H1 (cell line): Measurements from ENCODE around the gene CREB3. TPM values are rescaled to one million over a fixed set of nuclear protein-coding genes. Genes with fewer than 3 reads are reported as not detected.
A peak's percentile ranks its signal among the peaks of the same experiment; 100 is the strongest.

ENCODE experiments used
- CTCF ChIA-PET: fragments of 300-600 bp; sonication (Branson Sonifier 250); formaldehyde crosslinking; loops from one replicate; lab custom pipeline; 2021; ENCODE audit not compliant: partially characterized antibody; lab: Charles Lee
- POLR2A ChIA-PET: fragments of 300-600 bp; sonication (Branson Sonifier 250); formaldehyde crosslinking; loops from one replicate; lab custom pipeline; 2021; ENCODE audit warnings: inconsistent platforms; ENCODE audit not compliant: partially characterized antibody; lab: Charles Lee
- DNase-seq, 2 experiments: peaks; one replicate each; pipeline versions ENCODE4 v3.0.0 to v3.0.0-alpha.2; 2010 to 2022; ENCODE audit warnings: low spot score in 2 of 2, low read depth in 1 of 2, mixed read lengths in 1 of 2
- FAIRE-seq: peaks from 2 replicates; lab custom pipeline; 2011; peaks lifted over from hg19 to GRCh38; lab: Jason Lieb, UNC
- H2AFZ ChIP-seq: 2 replicates; pipeline ENCODE4 v1.8.1; 2012; ENCODE audit warnings: low read length, inconsistent platforms
- H2AK5ac ChIP-seq: 2 replicates; pipeline ENCODE4 v1.6.1; 2013; ENCODE audit warnings: low read depth, low read length
- H2BK120ac ChIP-seq: replicated peaks from 2 replicates; pipeline ENCODE3; 2013; ENCODE audit warnings: low read depth, low read length, inconsistent platforms
- H2BK12ac ChIP-seq: 2 replicates; pipeline ENCODE4 v1.6.1; 2013; ENCODE audit warnings: low read depth, low read length
- H2BK15ac ChIP-seq: 2 replicates; pipeline ENCODE4 v1.6.1; 2013; ENCODE audit warnings: low read length
- H2BK20ac ChIP-seq: 2 replicates; pipeline ENCODE4 v1.6.1; 2013; ENCODE audit warnings: low read length
- H2BK5ac ChIP-seq: 2 replicates; pipeline ENCODE4 v1.6.1; 2013; ENCODE audit warnings: low read depth, low read length
- H3K14ac ChIP-seq: 2 replicates; pipeline ENCODE4 v1.6.1; 2013; ENCODE audit warnings: inconsistent platforms; ENCODE audit not compliant: insufficient read length
- H3K18ac ChIP-seq: 2 replicates; pipeline ENCODE4 v1.6.1; 2013; ENCODE audit warnings: low read length; ENCODE audit errors: extremely low read depth
- H3K23ac ChIP-seq: 2 replicates; pipeline ENCODE4 v1.6.1; 2013; ENCODE audit warnings: inconsistent platforms; ENCODE audit not compliant: insufficient read length
- H3K23me2 ChIP-seq: 2 replicates; pipeline ENCODE4 v1.6.1; 2013; ENCODE audit warnings: low read depth, low read length
- H3K27ac ChIP-seq: 2 replicates; pipeline ENCODE4 v1.6.1; 2011; ENCODE audit warnings: low read depth, low read length, inconsistent platforms
- H3K27me3 ChIP-seq, 4 experiments: replicated peaks in 1 of 4; 1 replicate in 1 of 4; 2 replicates in 3 of 4; pipeline versions ENCODE4 v1.6.1 to v1.8.1; 2011 to 2013; ENCODE audit warnings: low read length in 3 of 4, mild to moderate bottlenecking in 3 of 4, inconsistent platforms in 2 of 4, mixed read lengths in 2 of 4, moderate library complexity in 1 of 4; ENCODE audit not compliant: control insufficient read depth in 3 of 4, insufficient read depth in 3 of 4; ENCODE audit errors: extremely low read depth in 1 of 4
- H3K36me3 ChIP-seq, 4 experiments: 2 replicates each; pipeline versions ENCODE4 v1.6.1 to v1.8.1; 2011 to 2013; ENCODE audit warnings: mild to moderate bottlenecking in 4 of 4, low read length in 3 of 4, moderate library complexity in 2 of 4, control low read depth in 1 of 4, inconsistent platforms in 1 of 4; ENCODE audit not compliant: insufficient read depth in 4 of 4, control insufficient read depth in 2 of 4
- H3K4ac ChIP-seq: replicated peaks from 2 replicates; pipeline ENCODE3; 2013; ENCODE audit warnings: low read length, low read depth, mixed read lengths, inconsistent platforms; ENCODE audit not compliant: insufficient read length
- H3K4me1 ChIP-seq, 4 experiments: replicated peaks in 1 of 4; 1 replicate in 1 of 4; 2 replicates in 3 of 4; pipeline versions ENCODE4 v1.6.1 to v1.8.1; 2011 to 2013; ENCODE audit warnings: low read length in 3 of 4, inconsistent platforms in 2 of 4, mixed read lengths in 1 of 4; ENCODE audit not compliant: insufficient read depth in 4 of 4, control insufficient read depth in 3 of 4
- H3K4me2 ChIP-seq, 2 experiments: 2 replicates each; pipeline versions ENCODE4 v1.6.1 to v1.8.1; 2011 to 2013; ENCODE audit warnings: low read depth in 2 of 2, low read length in 2 of 2, control low read depth in 1 of 2, inconsistent platforms in 1 of 2, mild to moderate bottlenecking in 1 of 2; ENCODE audit not compliant: insufficient read depth in 1 of 2
- H3K4me3 ChIP-seq, 4 experiments: fragments of 200-600, 300-600 bp in 1 of 4; sonication (generic), shearing (Covaris generic), sonication (Bioruptor Twin) in 1 of 4; 2 replicates each; pipeline versions ENCODE4 v1.5.1 to v1.8.1; 2011 to 2016; ENCODE audit warnings: low read length in 4 of 4, low read depth in 3 of 4, control low read depth in 2 of 4, inconsistent platforms in 2 of 4, mild to moderate bottlenecking in 2 of 4, mixed read lengths in 1 of 4, moderate library complexity in 1 of 4; ENCODE audit not compliant: insufficient read depth in 2 of 4; ENCODE audit errors: extremely low read depth in 1 of 4
- H3K56ac ChIP-seq: replicated peaks from 2 replicates; pipeline ENCODE3; 2013; ENCODE audit warnings: low read depth, mild to moderate bottlenecking, mixed read lengths, low read length, inconsistent platforms; ENCODE audit not compliant: insufficient read length
- H3K79me1 ChIP-seq: 2 replicates; pipeline ENCODE4 v1.6.1; 2013; ENCODE audit warnings: low read depth, low read length, control low read depth
- H3K79me2 ChIP-seq, 2 experiments: 2 replicates each; pipeline versions ENCODE4 v1.6.1 to v1.8.1; 2012 to 2013; ENCODE audit warnings: low read length in 2 of 2, mild to moderate bottlenecking in 2 of 2, inconsistent platforms in 1 of 2; ENCODE audit not compliant: insufficient read depth in 2 of 2, control insufficient read depth in 1 of 2
- H3K9ac ChIP-seq, 4 experiments: replicated peaks in 1 of 4; 1 replicate in 1 of 4; 2 replicates in 3 of 4; pipeline versions ENCODE4 v1.6.1 to v1.8.1; 2011 to 2013; ENCODE audit warnings: low read depth in 3 of 4, low read length in 3 of 4, control low read depth in 2 of 4, mild to moderate bottlenecking in 2 of 4, moderate library complexity in 2 of 4, inconsistent platforms in 1 of 4; ENCODE audit errors: extremely low read depth in 1 of 4
- H3K9me3 ChIP-seq, 2 experiments: 2 replicates each; pipeline versions ENCODE4 v1.6.1 to v1.8.1; 2012 to 2013; ENCODE audit warnings: mild to moderate bottlenecking in 2 of 2, moderate library complexity in 2 of 2, control low read depth in 1 of 2, inconsistent platforms in 1 of 2, low read depth in 1 of 2, low read length in 1 of 2, mixed read lengths in 1 of 2; ENCODE audit not compliant: insufficient read depth in 2 of 2
- H4K20me1 ChIP-seq, 2 experiments: replicated peaks in 1 of 2; 2 replicates each; pipeline versions ENCODE3 to v1.8.1; 2011 to 2013; ENCODE audit warnings: inconsistent platforms in 2 of 2, low read length in 2 of 2, mild to moderate bottlenecking in 1 of 2; ENCODE audit not compliant: insufficient read depth in 2 of 2, control insufficient read depth in 1 of 2
- H4K5ac ChIP-seq: 2 replicates; pipeline ENCODE4 v1.6.1; 2013; ENCODE audit warnings: low read length, low read depth, mixed read lengths, inconsistent platforms; ENCODE audit not compliant: insufficient read length
- H4K8ac ChIP-seq: 2 replicates; pipeline ENCODE4 v1.8.0; 2013; ENCODE audit warnings: mild to moderate bottlenecking, moderate library complexity, low read length, inconsistent platforms; ENCODE audit not compliant: insufficient read depth; ENCODE audit errors: extremely low read depth
- H4K91ac ChIP-seq: replicated peaks from 2 replicates; pipeline ENCODE3; 2013; ENCODE audit warnings: low read length, mixed read lengths, inconsistent platforms; ENCODE audit not compliant: insufficient read length
- JUN ChIP-seq: IDR thresholded peaks from 2 replicates; pipeline ENCODE4 v1.6.1; 2011; ENCODE audit warnings: low read depth, mild to moderate bottlenecking, improper control_type of control experiment, low read length
- KDM1A ChIP-seq: fragments of 200-600, 300-600 bp; sonication (generic); IDR thresholded peaks from 2 replicates; pipeline ENCODE4 v1.7.1; 2016; ENCODE audit warnings: mild to moderate bottlenecking, low read length, borderline replicate concordance
- POLR2AphosphoS5 ChIP-seq: IDR thresholded peaks from 2 replicates; pipeline ENCODE4 v1.6.1; 2011; ENCODE audit warnings: low read depth, low read length
- WGBS, 2 experiments: shearing (Covaris generic) in 1 of 2; methylation state at CpG; one replicate each; pipeline versions ENCODE4 v1.1.6 to v1.1.7; 2013 to 2015; ENCODE audit warnings: low lambda C conversion rate in 2 of 2, mixed read lengths in 2 of 2, inconsistent platforms in 1 of 2, low coverage in 1 of 2, missing lambda C conversion rate in 1 of 2; ENCODE audit not compliant: insufficient replicate concordance in 2 of 2, insufficient coverage in 1 of 2, insufficient read length in 1 of 2; ENCODE audit errors: extremely low coverage in 1 of 2, missing lambda C conversion rate in 1 of 2; 5-methylcytosine and 5-hydroxymethylcytosine counted together
- polyA plus RNA-seq, 7 experiments: library from polyadenylated mRNA; depleted of rRNA in 3 of 7; stranded (reverse) in 5 of 7; unstranded in 2 of 7; fragments of >200 nt in 5 of 7; fragments of 200-250 nt in 2 of 7; gene quantifications; 1 replicate in 5 of 7; 2 replicates in 1 of 7; 4 replicates in 1 of 7; pipeline versions ENCODE4 v1.2.1 to v1.2.3, GENCODE V29; 2011 to 2013; ENCODE audit warnings: missing spikeins in 2 of 7, mixed read lengths in 2 of 7
- total RNA-seq: library from RNA; stranded (reverse); fragmentation: NEBNext Ultra II Directional; extraction: Animal tissue kit (Norgen Biotek cat#: 25700); gene quantifications from 2 replicates; pipeline ENCODE4 v1.2.1, GENCODE V29; 2021

CREB3 gene
- total and polyA plus RNA-seq, 2 of the 8 experiments (the other 6 are each of a cell fraction or from before 2014, with no cell fraction given): 24.4 to 25.7 TPM

GRCh38 chr9:35737143-35737542, 4.7 kb downstream of the CREB3 start:
- Histone ChIP-seq H4K8ac (no peak overlapping the region), H3K79me1 (peaks cover 3% of the 10 kb centered on the region; the same call in 1 of the 2 replicates), H2AK5ac (no peak overlapping the region), H3K4ac (no peak overlapping the region), H2BK15ac (no peak overlapping the region), H2BK120ac (no peak overlapping the region), H3K4me3 (no peak overlapping the region), H3K23me2 (peaks cover 5% of the 10 kb centered on the region; the same call in 1 of the 2 replicates), H4K20me1 (peaks cover 7 to 17% of the 10 kb centered on the region in 2 experiments), H4K5ac (no peak overlapping the region), H3K4me2 (no peak overlapping the region), H2BK5ac (no peak overlapping the region), H3K9me3 (no peaks in the 10 kb centered on the region; a peak in 1 of 4 replicates), H3K4me1 (peaks cover 0 to 6% (median 3%) of the 10 kb centered on the region in 4 experiments; a peak in 4 of 7 replicates), H4K91ac (no peak overlapping the region), H2BK20ac (no peak overlapping the region), H3K27ac (no peak overlapping the region), H3K14ac (no peak overlapping the region), H3K9ac (no peak overlapping the region)
- no peak for DNase-seq
- CTCF ChIA-PET: interaction anchor here (0.7 to 16.0 kb wide), 12 partner anchors 10 to 65 kb away, joined by 3 to 198 read pairs (median 4); partner anchors contain the start of genes GBA2 and RGP1
- FAIRE-seq: no peak
- WGBS, 2 experiments: 94% methylated on average over 7 of the region's 7 CpGs; no CpG with 5 or more reads in 1 of the 2 experiments
- TF ChIP-seq KDM1A: no peak
- TF ChIP-seq JUN: no peak
- 0 out of 2 replicates have a peak, but pooled peaks have one; percentile 45 for TF ChIP-seq POLR2AphosphoS5
- TF ChIP-seq, all 59 proteins: peak for 1
- Histone ChIP-seq H3K56ac (no peak overlapping the region), H3K18ac (no peak overlapping the region), H2BK12ac (no peak overlapping the region), H3K36me3 (peaks cover 27 to 66% (median 54%) of the 10 kb centered on the region in 4 experiments), H2AFZ (no peak overlapping the region), H3K79me2 (peaks cover 0 to 5% of the 10 kb centered on the region in 2 experiments; a peak in 1 of 4 replicates), H3K23ac (no peak overlapping the region), H3K27me3 (no peaks in the 10 kb centered on the region)
- POLR2A ChIA-PET: interaction anchor here (1.0 to 4.8 kb wide), 5 partner anchors 10 to 46 kb away, joined by 3 to 35 read pairs (median 5); partner anchors contain the start of genes GBA2 and RGP1
